ENCODE data around the gene CSNK1G1. TPM values are rescaled to one million over a fixed set of nuclear protein-coding genes. Genes with fewer than 3 reads are reported as not detected.

CSNK1G1 gene
- polyA plus RNA-seq, 1 of the 3 experiments (the other 2 are of a cell fraction): 10.2 TPM

DNA sequence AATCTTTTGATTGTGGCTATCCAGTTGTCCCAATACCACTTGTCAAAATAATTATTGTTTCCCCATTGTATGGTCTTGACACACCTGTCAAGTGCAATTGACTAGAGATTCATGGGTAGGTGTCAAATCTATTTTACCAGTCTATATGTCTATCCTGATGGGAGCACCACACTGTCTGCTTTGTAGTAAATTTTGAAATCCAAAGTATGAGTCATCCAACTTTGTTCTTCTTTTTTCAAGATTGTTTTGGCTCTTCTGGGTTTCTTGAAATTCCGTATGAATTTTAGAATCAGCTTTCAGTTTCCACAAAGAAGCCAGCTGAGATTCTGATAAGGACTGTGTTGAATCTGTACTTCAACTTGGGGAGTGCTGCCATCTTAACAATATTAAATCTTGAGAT, 71.9 kb downstream of the CSNK1G1 start:
- no peaks in the 10 kb centered on the region for H3K9me3 ChIP-seq
- POLR2A ChIA-PET: no interaction called here
- DNase-seq: no peak
- H3K4me1 ChIP-seq (ENCODE audit: control insufficient read depth in 1 of 2, insufficient read depth in 2 of 2, low read depth in 1 of 2, low read length in 1 of 2): peaks cover 3 to 11% of the 10 kb centered on the region in 2 experiments; a peak in 3 of 4 replicates
- no peaks in the 10 kb centered on the region for H3K9me2 ChIP-seq
- no peak overlapping the region; the same call in 1 of the 2 replicates for H3K4me2 ChIP-seq
- 33% methylated on average over 1 of the region's 1 CpG for WGBS (ENCODE audit: low lambda C conversion rate)
- H3K27me3 ChIP-seq (ENCODE audit: insufficient read depth): no peaks in the 10 kb centered on the region
- H4K20me1 ChIP-seq (ENCODE audit: insufficient read depth): peaks cover 54% of the 10 kb centered on the region
- H3K27ac ChIP-seq (ENCODE audit: low read depth in 2 of 2, low read length in 1 of 2): peak overlapping the region in 1 of 2 experiments; percentile 52; a peak in 2 of 4 replicates
- H3K4me3 ChIP-seq (ENCODE audit: low read depth in 2 of 2, low read length in 1 of 2): no peak overlapping the region
- H3K9ac ChIP-seq: no peak overlapping the region
- peaks cover 16% of the 10 kb centered on the region for H3F3A ChIP-seq (replicated peaks; ENCODE audit: insufficient read depth)
- H3K36me3 ChIP-seq (replicated peaks in 1 of 2; ENCODE audit: control insufficient read depth in 1 of 2, insufficient read depth in 2 of 2, low read length in 1 of 2): no peaks in the 10 kb centered on the region
- TF ChIP-seq, protein P1, sequence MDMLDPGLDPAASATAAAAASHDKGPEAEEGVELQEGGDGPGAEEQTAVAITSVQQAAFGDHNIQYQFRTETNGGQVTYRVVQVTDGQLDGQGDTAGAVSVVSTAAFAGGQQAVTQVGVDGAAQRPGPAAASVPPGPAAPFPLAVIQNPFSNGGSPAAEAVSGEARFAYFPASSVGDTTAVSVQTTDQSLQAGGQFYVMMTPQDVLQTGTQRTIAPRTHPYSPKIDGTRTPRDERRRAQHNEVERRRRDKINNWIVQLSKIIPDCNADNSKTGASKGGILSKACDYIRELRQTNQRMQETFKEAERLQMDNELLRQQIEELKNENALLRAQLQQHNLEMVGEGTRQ (IDR thresholded peaks at IDR 0.05; ENCODE audit: borderline replicate concordance, low read depth, low read length): no peak
- TF ChIP-seq FOSL2 (IDR thresholded peaks at IDR 0.05; ENCODE audit: borderline replicate concordance, low read depth) (peak; percentile 60; the same call in 1 of the 2 replicates), TCF12 (IDR thresholded peaks at IDR 0.05) (peak; percentile 42; the same call in 1 of the 2 replicates), JUND (IDR thresholded peaks at IDR 0.05) (peak; percentile 66), RAD21 (IDR thresholded peaks at IDR 0.05; ENCODE audit: low read length) (no peak), POLR2AphosphoS5 (IDR thresholded peaks at IDR 0.05; ENCODE audit: low read depth, low read length) (no peak), SIN3A (IDR thresholded peaks at IDR 0.05; ENCODE audit: borderline replicate concordance, low read depth, low read length) (peak; percentile 49; the same call in 1 of the 2 replicates)
- TF ChIP-seq, protein P2, sequence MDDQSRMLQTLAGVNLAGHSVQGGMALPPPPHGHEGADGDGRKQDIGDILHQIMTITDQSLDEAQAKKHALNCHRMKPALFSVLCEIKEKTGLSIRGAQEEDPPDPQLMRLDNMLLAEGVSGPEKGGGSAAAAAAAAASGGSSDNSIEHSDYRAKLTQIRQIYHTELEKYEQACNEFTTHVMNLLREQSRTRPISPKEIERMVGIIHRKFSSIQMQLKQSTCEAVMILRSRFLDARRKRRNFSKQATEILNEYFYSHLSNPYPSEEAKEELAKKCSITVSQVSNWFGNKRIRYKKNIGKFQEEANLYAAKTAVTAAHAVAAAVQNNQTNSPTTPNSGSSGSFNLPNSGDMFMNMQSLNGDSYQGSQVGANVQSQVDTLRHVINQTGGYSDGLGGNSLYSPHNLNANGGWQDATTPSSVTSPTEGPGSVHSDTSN (IDR thresholded peaks at IDR 0.05): peak; percentile 91
- TF ChIP-seq, protein P3, sequence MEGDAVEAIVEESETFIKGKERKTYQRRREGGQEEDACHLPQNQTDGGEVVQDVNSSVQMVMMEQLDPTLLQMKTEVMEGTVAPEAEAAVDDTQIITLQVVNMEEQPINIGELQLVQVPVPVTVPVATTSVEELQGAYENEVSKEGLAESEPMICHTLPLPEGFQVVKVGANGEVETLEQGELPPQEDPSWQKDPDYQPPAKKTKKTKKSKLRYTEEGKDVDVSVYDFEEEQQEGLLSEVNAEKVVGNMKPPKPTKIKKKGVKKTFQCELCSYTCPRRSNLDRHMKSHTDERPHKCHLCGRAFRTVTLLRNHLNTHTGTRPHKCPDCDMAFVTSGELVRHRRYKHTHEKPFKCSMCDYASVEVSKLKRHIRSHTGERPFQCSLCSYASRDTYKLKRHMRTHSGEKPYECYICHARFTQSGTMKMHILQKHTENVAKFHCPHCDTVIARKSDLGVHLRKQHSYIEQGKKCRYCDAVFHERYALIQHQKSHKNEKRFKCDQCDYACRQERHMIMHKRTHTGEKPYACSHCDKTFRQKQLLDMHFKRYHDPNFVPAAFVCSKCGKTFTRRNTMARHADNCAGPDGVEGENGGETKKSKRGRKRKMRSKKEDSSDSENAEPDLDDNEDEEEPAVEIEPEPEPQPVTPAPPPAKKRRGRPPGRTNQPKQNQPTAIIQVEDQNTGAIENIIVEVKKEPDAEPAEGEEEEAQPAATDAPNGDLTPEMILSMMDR (IDR thresholded peaks at IDR 0.05): no peak
- CTCF ChIA-PET: interaction anchor here (1.0 kb wide), 1 partner anchor 33 kb away, joined by 3 read pairs; no protein-coding TSS in a partner anchor
- no peak overlapping the region for H2AFZ ChIP-seq (ENCODE audit: low read depth)
- H3K79me2 ChIP-seq (ENCODE audit: insufficient read depth): peaks cover 97% of the 10 kb centered on the region

DNA sequence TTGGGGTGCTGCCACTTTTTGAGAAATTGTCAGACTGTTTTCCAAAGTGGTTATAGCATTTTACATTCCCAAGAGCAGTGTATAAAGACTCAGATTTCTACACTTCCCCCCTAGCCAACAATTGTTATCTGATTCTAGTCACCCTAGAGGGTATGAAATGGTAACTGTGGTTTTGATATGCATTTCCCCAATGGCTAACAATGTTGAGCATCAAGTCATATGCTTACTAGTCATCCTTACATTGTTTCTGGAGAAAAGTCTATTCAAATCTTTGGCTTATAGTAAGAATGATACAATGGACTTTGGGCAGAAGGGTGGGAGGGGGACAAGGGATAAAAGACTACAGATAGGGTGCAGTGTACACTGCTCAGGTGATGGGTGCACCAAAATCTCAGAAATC, 73.3 kb downstream of the CSNK1G1 start:
- Histone ChIP-seq H3K36me3 (replicated peaks in 1 of 2; ENCODE audit: control insufficient read depth in 1 of 2, insufficient read depth in 2 of 2, low read length in 1 of 2) (no peaks in the 10 kb centered on the region), H4K20me1 (ENCODE audit: insufficient read depth) (peaks cover 43% of the 10 kb centered on the region), H3K27ac (ENCODE audit: low read depth in 2 of 2, low read length in 1 of 2) (no peak overlapping the region), H3K4me1 (ENCODE audit: control insufficient read depth in 1 of 2, insufficient read depth in 2 of 2, low read depth in 1 of 2, low read length in 1 of 2) (peaks cover 3 to 11% of the 10 kb centered on the region in 2 experiments; a peak in 3 of 4 replicates), H3K79me2 (ENCODE audit: insufficient read depth) (peaks cover 94% of the 10 kb centered on the region), H2AFZ (ENCODE audit: low read depth) (no peak overlapping the region), H3K9me3 (no peaks in the 10 kb centered on the region), H3K9ac (no peak overlapping the region), H3F3A (replicated peaks; ENCODE audit: insufficient read depth) (peaks cover 16% of the 10 kb centered on the region), H3K27me3 (ENCODE audit: insufficient read depth) (no peaks in the 10 kb centered on the region), H3K4me2 (no peak overlapping the region), H3K9me2 (no peaks in the 10 kb centered on the region), H3K4me3 (ENCODE audit: low read depth in 2 of 2, low read length in 1 of 2) (no peak overlapping the region)
- CTCF ChIA-PET: no interaction called here
- no peak for DNase-seq
- POLR2A ChIA-PET: no interaction called here
- TF ChIP-seq ELF1 (IDR thresholded peaks at IDR 0.05): no peak
- 0 out of 2 replicates have a peak, but pooled peaks have one; percentile 11 for TF ChIP-seq JUND (IDR thresholded peaks at IDR 0.05)

Measured in SK-N-SH (cell line).